Measurements from ENCODE around the gene ACIN1.

- TF ChIP-seq CTCF (conservative IDR thresholded peaks at IDR 0.05 in 1 of 2, IDR thresholded peaks at IDR 0.05 in 1 of 2; ENCODE audit: low read depth in 1 of 2, low read length in 2 of 2) (no peak), EZH2 (IDR thresholded peaks at IDR 0.05; ENCODE audit: low read length, missing control alignments) (no peak)
Measured at GRCh38 chr14:23126548-23127278, 31.8 kb upstream of the ACIN1 start.

Measured in fibroblast of lung (primary cell).